Left ventricle myocardium superior (tissue), 1 donor: ENCODE results near the gene ZNF700. TPM values are rescaled to one million over a fixed set of nuclear protein-coding genes. Genes with fewer than 3 reads are reported as not detected.
"Not testable (repeated sequence)": the region's sequence is repeated elsewhere in the genome, so short reads cannot be mapped to it uniquely, and the experiment has no call there.

Experiments used
- ATAC-seq: fragments of 200-7000 bp; cut with Tn5 transposase; one replicate; pipeline ENCODE4 v1.9.1; 2020; ENCODE audit warnings: mild to moderate bottlenecking, moderate library complexity
- DNase-seq: peaks from one replicate; pipeline ENCODE4 v3.0.0-alpha.2; 2020
- intact Hi-C: fragments of 100-400 bp; cut with micrococcal nuclease; formaldehyde crosslinking; loops from one replicate; pipeline ENCODE4 v1.11.0; 2022
- total RNA-seq: library from RNA; stranded (reverse); fragmentation: NEBNext Ultra II Directional; extraction: Animal tissue kit (Norgen Biotek cat#: 25700); gene quantifications from one replicate; pipeline ENCODE4 v1.2.1, GENCODE V29; 2021
- donor health status: DM: no; HTN: yes; CAD: no; lungs with severe emphysema.

Gene ZNF700
- total RNA-seq, 1 donor from 2014 or later: 4.0 TPM

- intact Hi-C loops: no loop called here
- DNase-seq: no peak
- no peak for ATAC-seq
These were observed 53.7 kb downstream of the ZNF700 start for GRCh38 chr19:11978492-11979100.

- no peak for DNase-seq
- ATAC-seq: no peak
- intact Hi-C loops: no loop called here
These were observed 54.6 kb downstream of the ZNF700 start for GRCh38 chr19:11979527-11979926.

DNA sequence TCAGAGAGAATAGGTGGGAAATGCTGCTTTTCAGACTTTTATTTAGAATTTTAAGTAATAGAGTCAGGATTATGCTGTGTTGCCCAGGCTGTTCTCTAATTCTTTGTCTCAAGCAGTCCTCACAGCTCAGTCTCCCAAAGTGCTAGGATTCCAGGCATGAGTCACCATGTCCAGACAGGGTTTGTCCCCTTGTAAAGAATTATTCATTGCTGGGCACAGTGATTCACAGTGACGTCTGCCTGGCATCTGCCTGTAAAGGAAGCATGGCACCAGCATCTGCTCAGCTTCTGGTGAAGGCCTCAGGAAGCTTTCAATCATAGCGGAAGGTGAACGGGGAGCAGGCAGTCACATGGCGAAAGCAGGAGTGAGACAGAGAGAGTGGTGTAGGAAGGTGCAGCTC lies 57.6 kb downstream of the ZNF700 start:
- no peak for ATAC-seq
- intact Hi-C loops: no loop called here
- DNase-seq: no peak

DNA sequence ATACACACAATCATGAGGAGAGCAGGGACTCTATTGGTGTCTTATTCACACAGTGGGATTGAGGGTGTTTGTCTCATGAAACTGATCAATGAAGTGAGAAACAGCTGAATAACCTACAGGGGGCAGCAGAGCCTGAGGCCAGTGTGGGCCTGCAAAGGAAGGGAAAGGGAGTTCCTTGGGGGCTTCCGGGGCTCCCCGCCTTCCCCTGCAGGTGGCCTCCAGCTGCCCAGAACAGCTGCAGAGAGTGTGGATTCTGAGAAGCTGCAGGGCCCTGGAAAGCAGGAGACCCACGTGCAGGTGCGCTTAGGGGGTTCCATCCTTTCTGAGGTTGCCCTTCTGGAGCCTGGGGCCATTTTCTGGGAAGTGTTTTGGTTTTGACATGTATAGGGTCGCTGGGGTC lies 60.1 kb downstream of the ZNF700 start:
- DNase-seq (no peak), ATAC-seq (no peak)
- intact Hi-C loops: no loop called here

DNA sequence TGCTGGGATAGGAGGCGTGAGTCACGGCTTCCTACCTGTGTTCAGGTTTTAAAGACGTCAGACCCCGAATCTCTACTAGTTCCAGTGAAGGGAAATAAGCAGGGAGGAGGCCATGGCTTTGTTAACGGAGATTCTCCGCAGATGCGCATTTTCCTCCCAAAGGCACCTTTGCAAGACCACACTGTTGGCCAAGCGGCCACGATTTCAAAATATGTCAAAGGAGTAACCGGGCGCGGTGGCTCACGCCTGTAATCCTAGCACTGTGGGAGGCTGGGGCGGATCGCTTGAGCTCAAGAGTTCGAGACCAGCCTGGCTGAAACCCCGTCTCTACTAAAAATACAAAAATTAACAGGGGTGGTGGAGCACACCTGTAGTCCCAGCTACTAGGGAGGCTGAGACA lies 61.8 kb downstream of the ZNF700 start:
- DNase-seq (no peak), ATAC-seq (no peak)
- intact Hi-C loops: no loop called here

DNA sequence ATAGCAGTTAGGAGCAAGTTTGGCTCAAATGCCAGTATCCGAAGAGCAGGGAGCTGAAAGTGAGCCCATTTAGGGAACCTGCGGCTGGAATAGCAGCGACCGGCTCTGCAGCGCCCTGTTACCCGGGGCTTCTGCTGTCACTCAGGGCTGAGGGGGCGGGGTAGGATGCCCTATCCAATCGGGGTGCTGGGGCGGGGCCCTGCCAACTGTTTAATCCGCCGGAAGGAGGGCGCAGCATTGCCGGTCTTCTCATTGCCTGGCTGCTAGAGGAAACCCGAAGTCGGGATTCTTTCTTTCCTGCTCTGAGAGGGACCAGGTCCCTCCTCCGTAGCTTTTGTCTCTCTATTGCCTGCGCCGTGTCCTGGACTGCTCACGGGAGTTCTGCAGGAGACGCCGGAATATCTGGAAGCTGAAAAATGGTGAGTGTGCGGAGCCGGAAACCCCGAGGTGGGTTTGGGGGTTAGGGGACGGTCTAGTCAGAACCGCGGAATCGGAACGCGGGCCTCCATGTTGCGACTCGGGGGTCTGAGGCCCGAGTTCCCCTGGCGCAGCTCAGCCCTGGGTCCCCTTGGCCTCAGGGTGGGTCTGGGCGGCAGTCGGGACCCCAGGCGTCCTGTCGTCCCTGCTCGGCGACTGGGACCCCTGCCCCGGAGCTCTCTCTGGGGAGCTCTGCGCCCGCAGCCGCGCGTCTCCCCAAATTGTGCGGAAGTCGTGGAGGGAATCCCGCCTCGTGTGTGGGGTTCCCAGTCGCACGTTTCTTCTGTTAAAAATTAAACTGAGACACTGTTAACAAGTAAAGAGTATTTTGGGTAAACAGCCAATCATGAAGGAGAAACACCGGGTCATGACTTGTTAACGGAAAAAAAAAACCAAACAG lies 62.7 kb downstream of the ZNF700 start:
- intact Hi-C loops: no loop called here
- DNase-seq (peak; percentile 98), ATAC-seq (peak; percentile 99)

GRCh38 chr19:11989112-11989456 lies 64.2 kb downstream of the ZNF700 start:
- ATAC-seq (no peak), DNase-seq (no peak)
- intact Hi-C loops: no loop called here

DNA sequence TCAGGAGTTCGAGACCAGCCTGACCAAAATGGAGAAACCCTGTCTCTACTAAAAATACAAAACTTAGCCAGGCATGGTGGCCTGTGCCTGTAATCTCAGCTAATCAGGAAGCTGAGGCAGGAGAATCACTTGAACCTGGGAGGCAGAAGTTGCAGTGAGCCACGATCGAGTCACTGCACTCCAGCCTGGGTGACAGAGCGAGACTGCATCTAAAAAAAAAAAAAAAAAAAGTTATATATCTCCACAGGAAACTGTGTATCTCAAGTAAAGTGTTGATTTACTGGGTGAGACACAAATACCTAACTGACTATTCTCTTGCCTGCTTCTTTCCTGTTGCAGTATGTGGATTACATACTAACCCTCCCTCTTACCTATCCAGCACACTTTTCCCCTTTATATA lies 67.0 kb downstream of the ZNF700 start:
- DNase-seq, ATAC-seq, intact Hi-C loops: not testable (repeated sequence)

DNA sequence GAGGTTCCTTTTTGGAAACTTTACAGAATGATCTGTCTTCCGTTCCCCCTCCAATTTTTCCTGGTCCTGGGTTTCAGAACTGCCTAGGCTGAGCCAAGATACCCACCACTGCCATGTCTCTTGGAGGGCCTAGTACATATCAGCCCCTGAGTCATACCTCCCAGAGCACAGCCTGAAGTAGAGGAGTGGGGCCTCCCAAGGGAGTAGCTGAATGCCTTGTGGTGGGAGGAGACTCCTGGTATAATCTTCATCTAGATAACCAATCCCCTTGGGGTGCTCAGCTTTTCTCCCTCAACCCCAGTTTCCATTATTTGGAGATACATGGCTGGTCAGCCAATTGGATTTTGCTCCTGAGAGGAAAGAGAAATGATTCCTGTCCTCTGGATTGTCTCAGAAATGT lies 70.3 kb downstream of the ZNF700 start:
- no peak for ATAC-seq
- intact Hi-C loops: no loop called here

More for the DNA sequence above, 70.3 kb downstream of the ZNF700 start:
- DNase-seq: no peak

Other genes with a start within 250 kb of the ZNF700 start
- 3.1 TPM for gene ZNF823, start 186.2 kb upstream of the ZNF700 start, total RNA-seq
- gene ZNF441, start 158.1 kb upstream of the ZNF700 start, total RNA-seq: 4.5 TPM
- gene ZNF491, start 126.6 kb upstream of the ZNF700 start, total RNA-seq: 2.6 TPM
- gene ZNF440, start 110.8 kb upstream of the ZNF700 start, total RNA-seq: 4.5 TPM
- 3.7 TPM for gene ZNF439, start 76.4 kb upstream of the ZNF700 start, total RNA-seq
- gene ZNF69, start 37.3 kb upstream of the ZNF700 start, total RNA-seq: 4.0 TPM
- gene ZNF763, start 39.9 kb downstream of the ZNF700 start, total RNA-seq: 4.0 TPM
- 3.1 TPM for gene ZNF433, start 110.6 kb downstream of the ZNF700 start, total RNA-seq
- gene ZNF878, start 127.9 kb downstream of the ZNF700 start, total RNA-seq: 0.32 TPM
- gene ZNF844, start 139.6 kb downstream of the ZNF700 start, total RNA-seq: 14.9 TPM
- 1.8 TPM for gene ZNF20, start 215.2 kb downstream of the ZNF700 start, total RNA-seq
- gene ZNF625, start 231.6 kb downstream of the ZNF700 start, total RNA-seq: 2.9 TPM
- gene ZNF136, start 238.0 kb downstream of the ZNF700 start, total RNA-seq: 5.0 TPM